ENCODE data around the gene PPP2R3C. TPM values are rescaled to one million over a fixed set of nuclear protein-coding genes. Genes with fewer than 3 reads are reported as not detected.
"Not testable (repeated sequence)": the region's sequence is repeated elsewhere in the genome, so short reads cannot be mapped to it uniquely, and the experiment has no call there.

PPP2R3C gene
- total RNA-seq, 1 donor from 2014 or later = 48.1 TPM

DNA sequence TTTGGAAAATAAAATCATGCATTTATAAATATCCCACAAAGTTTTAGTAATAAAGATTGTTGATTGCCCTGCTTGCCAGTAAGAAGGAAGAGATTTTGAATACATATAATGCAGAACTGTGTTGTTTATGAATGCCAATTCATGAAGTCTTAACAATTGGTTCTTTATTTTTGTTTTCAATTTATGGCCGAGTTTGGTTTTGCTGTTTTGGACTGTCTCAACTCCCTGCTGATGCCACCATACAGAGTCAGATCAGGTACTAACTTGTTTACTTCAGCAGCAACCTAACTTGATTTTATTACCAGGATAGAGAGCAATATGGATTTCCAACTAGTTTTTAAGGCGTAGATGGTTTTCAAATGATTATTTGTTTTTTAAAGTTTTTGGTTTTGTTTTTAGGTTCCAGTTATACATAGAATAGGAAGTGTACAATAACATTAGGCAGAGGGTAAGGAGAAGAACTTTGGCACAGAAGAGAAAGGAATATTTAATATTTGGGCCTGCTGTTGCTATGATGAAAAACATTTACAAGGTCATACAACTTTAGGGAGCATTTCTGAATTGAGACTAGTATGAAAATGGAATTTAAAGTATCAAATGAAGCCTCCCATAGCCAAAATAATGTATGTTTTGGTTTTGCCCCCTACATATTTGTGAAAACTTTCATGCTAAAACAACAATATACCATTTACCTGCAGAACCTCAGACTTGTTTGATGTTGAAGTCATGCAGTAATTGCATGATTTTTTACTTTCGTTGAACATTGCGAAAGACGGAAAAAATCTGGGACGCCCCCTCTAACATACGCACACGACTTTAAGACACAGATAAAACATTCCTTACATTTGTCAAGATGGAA, 76.6 kb downstream of the PPP2R3C start:
- Mint-ChIP-seq H3K27me3 (ENCODE audit: low read depth) (no peaks in the 10 kb centered on the region), H3K4me3 (ENCODE audit: low read depth) (peak overlapping the region; percentile 98), H3K36me3 (ENCODE audit: low read depth) (peaks cover 11% of the 10 kb centered on the region), H3K4me1 (ENCODE audit: low read depth) (peaks cover 21% of the 10 kb centered on the region), H3K27ac (peak overlapping the region; percentile 98), H3K9me3 (no peaks in the 10 kb centered on the region)
- intact Hi-C loops (cut with micrococcal nuclease) = loop anchor here (5.0 kb wide), 2 partner anchors 357 to 782 kb away; partner anchors contain the start of genes BRMS1L and NFKBIA
- no peak for DNase-seq (ENCODE audit: low spot score)

DNA sequence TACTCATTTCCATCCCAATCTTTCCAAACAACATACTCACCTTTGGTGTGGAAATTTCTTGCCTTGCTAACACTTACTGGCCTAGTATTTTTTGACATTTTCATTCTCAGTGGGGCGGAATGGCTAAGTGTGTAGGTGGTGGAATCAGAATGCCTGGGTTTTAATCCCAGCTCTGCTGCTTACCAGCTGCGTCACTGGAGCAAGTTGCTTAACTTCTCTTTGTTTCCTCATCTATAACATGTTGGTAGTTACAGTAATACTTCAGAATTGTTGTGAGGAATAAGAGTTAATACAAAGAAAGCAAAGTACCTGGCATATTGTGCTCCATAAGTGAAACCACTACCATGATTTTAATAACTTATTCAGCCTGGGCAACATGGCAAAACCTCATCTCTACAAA, 78.7 kb downstream of the PPP2R3C start:
- H3K27me3 Mint-ChIP-seq (ENCODE audit: low read depth) = no peaks in the 10 kb centered on the region
- no peak overlapping the region for H3K27ac Mint-ChIP-seq
- peaks cover 5% of the 10 kb centered on the region for H3K36me3 Mint-ChIP-seq (ENCODE audit: low read depth)
- no peak for DNase-seq (ENCODE audit: low spot score)
- peaks cover 16% of the 10 kb centered on the region for H3K4me1 Mint-ChIP-seq (ENCODE audit: low read depth)
- no peak overlapping the region for H3K4me3 Mint-ChIP-seq (ENCODE audit: low read depth)
- intact Hi-C loops (cut with micrococcal nuclease) = no loop called here
- no peaks in the 10 kb centered on the region for H3K9me3 Mint-ChIP-seq

DNA sequence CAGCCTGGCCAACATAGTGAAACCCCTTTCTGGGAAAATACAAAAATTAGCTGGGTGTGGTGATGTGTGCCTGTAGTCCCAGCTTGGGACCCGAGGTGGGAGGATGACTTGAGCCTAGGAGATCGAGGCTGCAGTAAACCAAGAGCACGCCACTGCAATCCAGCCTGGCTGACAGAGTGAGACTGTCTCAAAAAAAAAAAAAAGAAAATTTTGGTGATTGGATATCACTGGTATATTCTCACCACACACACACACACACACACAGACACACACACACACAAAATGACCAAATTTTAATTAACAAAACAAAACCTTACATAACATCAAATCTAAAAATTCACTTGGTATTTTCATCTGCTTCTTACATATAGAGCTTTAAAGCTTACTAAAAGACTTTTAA, 79.2 kb downstream of the PPP2R3C start:
- H3K4me1 Mint-ChIP-seq (ENCODE audit: low read depth) = peaks cover 12% of the 10 kb centered on the region
- intact Hi-C loops (cut with micrococcal nuclease) = no loop called here
- H3K36me3 Mint-ChIP-seq (ENCODE audit: low read depth) = peaks cover under 1% of the 10 kb centered on the region
- no peak overlapping the region for H3K27ac Mint-ChIP-seq
- no peaks in the 10 kb centered on the region for H3K27me3 Mint-ChIP-seq (ENCODE audit: low read depth)
- no peaks in the 10 kb centered on the region for H3K9me3 Mint-ChIP-seq
- no peak overlapping the region for H3K4me3 Mint-ChIP-seq (ENCODE audit: low read depth)
- no peak for DNase-seq (ENCODE audit: low spot score)

DNA sequence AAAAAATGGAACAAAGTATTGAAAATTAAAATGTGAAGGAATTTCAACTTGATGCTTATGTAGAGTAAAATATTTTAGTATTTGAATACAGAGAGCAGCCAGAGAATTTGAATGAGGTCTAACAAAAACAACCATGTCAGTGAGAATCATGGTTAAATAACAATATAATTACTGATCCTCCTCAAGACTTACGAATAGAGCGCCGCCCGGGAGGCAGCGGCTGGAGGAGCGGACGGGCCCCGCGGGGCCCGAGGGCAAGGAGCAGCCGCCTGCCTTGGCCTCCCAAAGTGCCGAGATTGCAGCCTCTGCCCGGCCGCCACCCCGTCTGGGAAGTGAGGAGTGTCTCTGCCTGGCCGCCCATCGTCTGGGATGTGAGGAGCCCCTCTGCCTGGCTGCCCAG, 83.5 kb downstream of the PPP2R3C start:
- Mint-ChIP-seq H3K36me3 (ENCODE audit: low read depth) (peaks cover 26% of the 10 kb centered on the region), H3K9me3 (peaks cover 19% of the 10 kb centered on the region)
- H3K27me3 Mint-ChIP-seq (ENCODE audit: low read depth); H3K4me3 Mint-ChIP-seq (ENCODE audit: low read depth); H3K27ac Mint-ChIP-seq; DNase-seq (ENCODE audit: low spot score); intact Hi-C loops (cut with micrococcal nuclease); H3K4me1 Mint-ChIP-seq (ENCODE audit: low read depth): not testable (repeated sequence)

Other genes starting within 250 kb of the PPP2R3C start
- 81.7 and 85.7 TPM in 2 replicates for gene BAZ1A, start 246.6 kb downstream of the PPP2R3C start, total RNA-seq
- gene SRP54, start 139.0 kb downstream of the PPP2R3C start, total RNA-seq = 78.9 and 82.4 TPM in 2 replicates
- 41.3 and 43.2 TPM in 2 replicates for gene FAM177A1, start 75.7 kb downstream of the PPP2R3C start, total RNA-seq
- 37.0 and 41.3 TPM in 2 replicates for gene PRORP, start 562 bp upstream of the PPP2R3C start, total RNA-seq
- gene PSMA6, start 170.4 kb upstream of the PPP2R3C start, total RNA-seq = 396 and 397 TPM in 2 replicates

Measured in activated T-helper 2 cell treated with anti-CD3 and anti-CD28 coated beads, Interferon-gamma antibody, Interleukin-2, Interleukin-4, amounts not matched to agents 10 μg/mL and 5 μg/mL and 100 μg/mL, durations not matched to agents 14 hours and 24 hours and 36 hours (primary cell).